Inflammatory macrophage treated with lipopolysaccharide for 1 hour (primary cell): Measurements from ENCODE around the gene ADAP1.

Source experiments
- DNase-seq, 2 donors: peaks; one replicate each; pipeline ENCODE4 v3.0.0-alpha.2; 2020 to 2022

Gene ADAP1

DNA sequence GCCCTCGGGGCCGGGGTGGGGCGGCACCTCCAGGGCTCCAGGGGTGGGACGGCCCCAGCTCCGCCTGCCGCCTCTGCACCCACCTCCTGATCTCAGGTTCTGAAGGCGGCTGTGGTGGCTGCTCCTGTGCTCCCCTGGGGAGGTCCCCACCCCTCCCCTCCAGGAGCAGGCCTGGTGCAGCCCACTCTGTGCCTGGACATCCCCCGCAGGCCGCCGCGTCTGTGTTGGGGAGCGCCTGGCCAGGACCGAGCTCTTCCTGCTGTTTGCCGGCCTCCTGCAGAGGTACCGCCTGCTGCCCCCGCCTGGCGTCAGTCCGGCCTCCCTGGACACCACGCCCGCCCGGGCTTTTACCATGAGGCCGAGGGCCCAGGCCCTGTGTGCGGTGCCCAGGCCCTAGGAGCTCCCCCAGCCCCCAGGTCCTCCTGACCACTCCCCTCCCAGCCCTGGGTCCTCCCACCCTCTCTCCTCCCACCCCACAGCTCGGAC is 34.0 kb upstream of the ADAP1 start:
- no peak for DNase-seq

DNA sequence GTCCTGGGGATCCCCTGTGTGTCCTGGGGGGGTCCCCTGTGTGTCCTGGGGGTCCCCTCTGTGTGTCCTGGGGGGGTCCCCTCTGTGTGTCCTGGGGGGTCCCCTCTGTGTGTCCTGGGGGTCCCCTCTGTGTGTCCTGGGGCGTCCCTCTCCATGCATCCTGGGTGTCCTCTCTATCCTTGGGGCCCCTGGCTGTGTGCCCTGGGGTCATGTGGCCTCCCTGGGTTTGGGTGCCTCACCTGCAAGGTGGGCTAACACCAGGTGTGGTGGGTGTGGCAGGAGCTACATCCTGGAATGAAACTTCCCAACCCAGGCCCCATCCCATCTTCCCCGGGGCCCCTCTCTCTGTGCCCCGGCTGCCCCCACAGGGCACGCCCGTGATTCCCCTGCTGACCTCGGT is 33.4 kb upstream of the ADAP1 start:
- DNase-seq: no peak

DNA sequence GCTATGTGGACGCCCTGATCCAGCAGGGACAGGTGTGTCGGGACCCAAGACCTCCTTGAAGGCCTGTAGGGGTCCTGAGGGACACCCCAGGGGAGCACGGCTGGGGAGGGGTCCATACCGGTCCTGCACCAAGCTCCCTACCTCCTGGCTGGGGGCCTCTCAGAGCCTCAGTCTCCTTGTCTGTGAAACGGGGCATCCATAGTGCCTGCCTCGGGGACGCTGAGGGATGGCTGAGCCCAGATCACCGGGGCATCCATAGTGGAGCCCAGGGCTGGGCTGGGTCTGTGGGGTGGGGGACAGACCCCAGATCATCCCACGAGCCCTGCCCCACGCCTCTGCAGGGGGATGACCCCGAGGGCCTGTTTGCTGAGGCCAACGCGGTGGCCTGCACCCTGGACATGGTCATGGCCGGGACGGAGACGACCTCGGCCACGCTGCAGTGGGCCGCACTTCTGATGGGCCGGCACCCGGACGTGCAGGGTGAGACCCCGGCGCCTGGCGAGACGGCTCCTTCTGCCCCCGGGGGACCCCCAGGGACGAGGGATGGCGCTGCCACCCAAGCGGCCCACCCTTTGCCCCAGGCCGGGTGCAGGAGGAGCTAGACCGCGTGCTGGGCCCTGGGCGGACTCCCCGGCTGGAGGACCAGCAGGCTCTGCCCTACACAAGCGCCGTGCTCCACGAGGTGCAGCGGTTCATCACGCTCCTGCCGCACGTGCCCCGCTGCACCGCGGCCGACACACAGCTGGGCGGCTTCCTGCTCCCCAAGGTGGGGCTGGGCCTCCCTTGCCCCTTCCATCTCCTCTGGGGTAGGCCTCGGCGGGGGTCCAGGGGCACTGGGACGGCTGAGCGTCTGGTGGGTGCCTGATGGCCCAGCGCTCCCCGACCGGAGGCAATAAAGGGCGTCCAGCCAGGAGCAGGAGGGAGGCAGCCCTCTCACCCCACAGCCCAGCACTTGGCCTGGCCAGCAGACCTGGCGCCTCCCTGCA is 32.6 kb upstream of the ADAP1 start:
- DNase-seq: no peak

DNA sequence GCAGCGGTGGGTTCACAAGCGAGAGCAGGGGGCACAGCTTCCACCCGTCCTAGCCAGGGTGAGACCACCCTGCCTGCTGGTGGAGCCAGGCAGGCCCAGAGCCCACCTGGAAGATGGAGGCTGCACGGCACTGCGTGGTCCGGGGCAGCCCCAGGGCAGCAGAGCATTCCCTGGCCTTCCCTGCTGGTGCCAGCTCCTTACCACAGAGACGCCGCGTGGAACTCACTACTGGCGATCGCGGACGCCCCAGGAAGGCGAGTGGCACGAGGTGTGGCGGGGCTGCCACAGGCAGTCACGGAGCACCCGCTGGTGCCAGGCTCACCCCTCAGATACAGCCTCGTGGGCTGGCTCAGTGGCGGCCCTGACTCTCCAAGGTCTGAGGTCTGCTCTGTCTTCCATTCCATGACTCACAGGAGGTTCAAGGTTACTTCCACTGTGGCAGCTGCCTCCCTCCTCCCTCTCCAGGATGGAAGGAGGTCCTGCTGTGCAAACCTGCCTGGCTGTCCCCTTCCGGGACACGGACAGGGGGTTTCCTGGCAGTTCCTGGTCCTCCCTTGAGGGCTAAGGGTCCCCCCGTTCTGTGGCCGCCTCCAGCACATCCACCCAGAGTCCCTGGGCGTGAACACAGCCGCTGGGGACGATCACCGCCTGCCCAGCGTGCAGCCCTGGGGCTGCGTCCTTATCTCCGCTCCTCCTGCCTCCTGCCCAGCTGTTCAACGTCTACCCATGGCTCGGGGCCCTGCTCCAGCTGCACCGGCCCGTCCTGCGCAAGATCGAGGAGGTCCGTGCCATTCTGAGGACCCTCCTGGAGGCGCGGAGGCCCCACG is 31.6 kb upstream of the ADAP1 start:
- no peak for DNase-seq

DNA sequence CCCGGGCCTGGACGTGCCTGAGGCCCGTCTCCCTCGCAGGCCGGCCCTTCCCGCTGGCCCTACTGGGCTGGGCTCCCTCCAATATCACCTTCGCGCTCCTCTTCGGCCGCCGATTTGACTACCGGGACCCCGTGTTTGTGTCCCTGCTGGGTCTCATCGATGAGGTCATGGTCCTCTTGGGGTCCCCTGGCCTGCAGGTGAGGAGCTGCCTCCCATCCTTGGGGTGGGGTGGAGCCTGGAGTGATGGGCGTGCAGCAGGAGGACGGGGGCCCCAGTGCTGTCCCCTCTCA is 30.6 kb upstream of the ADAP1 start:
- DNase-seq: no peak

DNA sequence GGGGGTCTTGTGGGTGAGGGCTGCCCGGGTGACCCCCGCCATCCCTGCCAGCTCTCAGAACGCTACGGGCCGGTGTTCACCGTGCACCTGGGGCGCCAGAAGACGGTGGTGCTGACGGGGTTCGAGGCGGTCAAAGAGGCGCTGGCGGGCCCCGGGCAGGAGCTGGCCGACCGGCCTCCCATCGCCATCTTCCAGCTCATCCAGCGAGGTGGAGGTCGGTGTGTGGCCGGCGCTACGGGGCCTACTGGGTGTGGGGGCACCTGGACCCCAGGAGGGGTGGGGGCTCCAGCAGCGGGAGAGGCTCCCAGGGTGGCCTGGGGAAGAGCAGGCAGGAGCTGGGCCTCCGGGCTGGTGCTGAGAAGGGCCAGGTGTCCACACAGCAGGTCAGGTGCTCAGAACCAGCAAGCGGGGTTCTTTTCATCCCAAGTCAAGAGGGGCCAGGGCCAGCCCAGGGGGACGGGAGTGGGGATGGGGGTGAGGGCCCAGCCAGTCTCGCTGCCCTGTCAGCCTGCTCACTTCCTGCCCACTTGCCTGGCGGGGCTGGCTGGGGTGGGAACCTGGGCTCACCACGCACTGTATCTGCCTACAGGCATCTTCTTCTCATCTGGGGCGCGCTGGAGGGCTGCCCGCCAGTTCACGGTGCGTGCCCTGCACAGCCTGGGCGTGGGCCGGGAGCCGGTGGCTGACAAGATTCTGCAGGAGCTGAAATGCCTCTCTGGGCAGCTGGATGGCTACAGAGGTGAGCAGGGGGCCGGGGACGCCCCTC is 30.1 kb upstream of the ADAP1 start:
- no peak for DNase-seq

DNA sequence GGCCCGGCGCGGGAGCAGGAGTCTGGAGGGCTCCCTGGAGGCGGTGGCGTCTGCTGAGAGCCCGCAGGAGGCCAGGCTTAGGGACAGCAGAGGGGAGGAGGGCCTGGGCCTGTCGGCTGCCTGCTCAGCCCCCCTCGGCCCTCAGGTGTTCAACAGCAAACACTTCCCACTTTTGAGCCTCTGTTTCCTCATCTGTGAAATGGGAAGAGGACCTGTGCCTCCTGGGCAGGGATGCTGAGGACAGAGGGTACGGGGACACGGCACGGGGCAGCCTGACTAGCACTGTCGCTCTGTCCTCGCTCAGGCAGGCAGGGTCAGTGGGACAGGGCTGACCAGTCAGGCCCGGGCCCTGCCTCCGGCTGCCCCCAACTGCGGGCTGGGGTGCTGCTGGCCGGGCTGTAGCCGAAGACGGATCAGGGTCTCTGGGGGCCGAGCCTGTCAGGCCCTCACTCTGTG is 29.2 kb upstream of the ADAP1 start:
- no peak for DNase-seq

DNA sequence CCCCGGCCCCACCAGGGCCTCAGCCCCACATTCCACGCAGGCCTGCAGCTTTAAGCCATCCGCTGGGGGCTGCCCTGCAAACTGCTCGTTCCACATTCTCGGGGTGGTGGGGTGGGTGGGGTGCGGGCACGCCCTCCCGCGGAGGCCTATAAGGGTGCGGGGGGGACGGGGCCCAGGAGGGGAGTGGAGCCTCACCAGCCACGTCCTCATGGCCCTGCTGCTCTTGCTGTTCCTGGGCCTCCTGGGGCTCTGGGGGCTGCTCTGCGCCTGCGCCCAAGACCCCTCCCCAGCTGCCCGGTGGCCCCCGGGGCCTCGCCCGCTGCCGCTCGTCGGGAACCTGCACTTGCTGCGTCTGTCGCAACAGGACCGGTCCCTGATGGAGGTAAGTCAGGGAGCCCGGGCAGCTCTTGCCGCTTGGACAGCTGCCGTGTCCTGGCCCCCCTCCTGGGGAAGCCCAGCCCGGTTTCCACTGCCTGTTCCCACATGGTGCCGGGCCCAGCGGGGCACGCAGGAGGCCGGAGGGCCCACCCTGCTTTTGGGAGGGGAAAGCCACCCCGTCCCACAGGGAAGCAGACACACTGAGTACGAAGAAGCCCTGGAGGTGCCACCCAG is 28.6 kb upstream of the ADAP1 start, which contains the start of gene CYP2W1:
CYP2W1 (plus strand) TSS at position 178 of the 612 bp plus-strand sequence; CDS start at position 209, 31 bp downstream.
- no peak for DNase-seq

DNA sequence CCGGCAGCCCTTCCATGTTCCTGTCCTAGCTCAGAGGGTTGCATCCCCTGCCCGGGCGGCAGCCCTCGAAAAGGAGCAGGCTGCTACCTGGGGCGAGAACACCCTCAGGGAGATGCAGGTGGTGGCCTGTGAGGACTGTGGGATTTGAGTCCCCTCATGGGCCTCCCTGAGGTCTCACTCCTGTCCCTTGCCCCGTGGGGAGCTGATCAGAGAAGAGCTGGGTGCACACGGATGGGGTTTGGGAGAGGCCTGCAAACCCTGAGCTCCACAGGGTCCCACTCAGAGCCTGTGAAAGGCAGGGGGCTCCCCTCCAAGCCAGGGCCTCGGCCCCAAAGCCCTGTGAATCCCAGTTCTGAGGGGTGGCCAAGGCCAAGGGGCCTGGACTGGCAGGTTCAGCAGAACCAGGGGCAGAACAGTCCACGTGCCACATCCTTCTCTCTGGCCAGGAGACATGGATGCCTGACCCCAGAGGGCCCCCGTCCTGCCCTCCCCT is 28.1 kb upstream of the ADAP1 start:
- DNase-seq: no peak

DNA sequence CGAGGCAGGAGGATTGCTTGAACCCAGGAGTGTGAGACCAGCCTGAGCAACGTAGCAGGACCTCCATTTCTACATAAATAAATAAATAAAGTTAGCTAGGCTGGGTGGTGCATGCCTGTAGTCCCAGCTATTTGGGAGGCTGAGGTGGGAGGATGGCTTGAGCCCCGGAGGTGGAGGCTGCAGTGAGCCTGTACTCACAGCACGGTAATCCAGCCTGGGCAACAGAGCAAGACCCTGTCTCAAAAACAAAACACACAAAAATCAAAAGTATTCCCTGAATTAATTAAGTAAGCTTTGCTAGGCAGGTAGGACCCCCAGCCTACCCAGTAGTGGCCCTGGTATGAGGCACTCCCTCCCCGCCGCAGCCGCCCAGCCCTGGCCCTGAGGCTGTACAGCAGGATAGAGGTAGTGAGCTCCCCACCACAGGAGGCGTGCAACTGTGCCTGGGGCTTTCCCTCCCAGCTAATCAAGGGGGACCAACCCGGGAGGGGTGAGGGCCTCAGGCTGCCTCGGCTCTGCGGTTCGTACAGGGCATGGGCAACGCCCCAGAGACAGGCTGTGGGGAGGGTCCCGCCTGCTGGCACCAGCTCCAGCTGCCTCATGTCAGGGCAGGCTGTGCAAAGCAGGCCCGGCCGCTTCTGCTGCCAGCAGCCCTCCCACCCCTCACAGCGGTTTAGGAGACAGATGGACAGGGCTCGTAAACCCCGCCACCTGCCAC is 27.5 kb upstream of the ADAP1 start:
- no peak for DNase-seq

DNA sequence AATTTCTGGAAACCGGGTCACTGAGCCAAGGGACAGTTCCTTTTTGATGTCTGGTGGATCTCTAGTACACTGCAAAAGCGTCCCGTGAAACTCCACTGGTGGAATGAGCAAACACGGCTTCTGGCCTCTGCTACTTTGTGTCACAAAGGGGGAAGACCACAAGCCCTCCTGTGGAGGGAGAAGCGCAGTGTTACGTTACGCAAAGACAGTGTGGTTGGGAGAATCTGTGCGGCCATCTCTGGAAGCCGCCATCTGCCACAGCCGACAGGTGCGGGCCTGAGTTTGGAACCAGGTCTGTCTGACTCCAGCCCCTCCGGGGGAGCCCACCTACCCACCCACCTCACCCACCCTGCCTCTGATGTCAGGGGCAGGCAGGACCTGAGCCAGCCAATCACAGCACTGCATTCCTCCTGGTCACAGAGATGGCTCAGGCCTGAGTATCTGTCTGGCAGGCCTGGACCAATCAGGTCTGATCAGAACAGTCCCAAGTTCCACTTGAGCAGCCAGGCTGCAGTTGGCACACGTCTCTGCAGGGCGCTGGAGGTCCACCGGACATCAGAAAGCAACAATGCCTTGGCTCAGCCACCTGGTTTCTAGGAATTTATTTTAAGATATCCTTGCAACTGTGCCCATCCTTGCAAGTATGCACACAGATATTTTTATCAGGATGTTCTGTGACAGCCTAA is 25.5 kb upstream of the ADAP1 start:
- DNase-seq: no peak

DNA sequence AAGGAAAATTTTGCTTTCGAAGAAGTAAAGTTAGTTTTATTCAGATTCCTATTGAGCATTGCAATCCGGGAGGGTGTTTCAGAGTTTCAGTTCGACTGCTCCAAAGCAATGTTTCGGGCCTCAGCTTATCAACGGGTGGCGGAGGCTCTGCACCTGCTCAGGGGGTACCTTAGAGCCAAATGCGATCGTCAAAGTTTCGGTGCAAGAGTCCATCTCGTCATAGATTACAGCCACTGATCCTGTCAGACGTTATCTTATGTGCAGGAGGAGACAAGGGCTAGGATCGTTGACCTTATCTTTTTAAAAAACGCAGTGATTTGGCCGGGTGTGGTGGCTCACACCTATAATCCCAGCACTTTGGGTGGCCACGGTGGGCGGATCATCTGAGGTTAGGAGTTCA is 24.7 kb upstream of the ADAP1 start:
- no peak for DNase-seq

DNA sequence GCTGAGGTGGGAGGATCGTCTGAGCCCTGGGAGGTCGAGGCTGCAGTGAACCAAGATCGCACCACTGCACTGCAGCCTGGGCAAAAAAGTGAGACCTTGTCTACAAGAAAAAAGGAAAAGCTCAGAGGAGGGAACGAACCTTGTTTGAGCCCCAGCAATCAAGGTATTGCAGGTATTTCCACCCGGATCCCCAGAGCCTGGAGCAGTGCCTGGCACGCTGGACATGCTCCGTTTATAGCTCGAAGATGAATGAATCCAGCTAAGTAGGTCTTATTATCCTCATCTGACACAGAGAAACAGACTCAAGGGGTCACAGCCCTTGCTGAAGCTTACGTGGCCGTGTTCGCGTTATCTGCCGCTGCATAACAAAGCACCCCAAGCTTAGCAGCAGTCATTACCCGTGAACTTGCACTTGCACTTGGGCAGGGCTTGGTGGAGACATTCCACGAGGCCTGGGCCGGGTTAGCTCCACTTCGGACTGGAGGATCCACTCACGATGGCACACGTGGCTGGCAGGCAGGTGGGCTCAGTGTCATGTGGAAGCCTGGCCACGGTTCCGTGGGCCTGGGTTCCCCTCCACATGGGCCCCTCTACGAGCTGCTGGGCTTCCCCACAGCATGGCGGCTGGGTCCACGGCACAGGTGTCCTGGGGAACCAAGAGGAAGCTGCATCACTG is 24.1 kb upstream of the ADAP1 start:
- no peak for DNase-seq

DNA sequence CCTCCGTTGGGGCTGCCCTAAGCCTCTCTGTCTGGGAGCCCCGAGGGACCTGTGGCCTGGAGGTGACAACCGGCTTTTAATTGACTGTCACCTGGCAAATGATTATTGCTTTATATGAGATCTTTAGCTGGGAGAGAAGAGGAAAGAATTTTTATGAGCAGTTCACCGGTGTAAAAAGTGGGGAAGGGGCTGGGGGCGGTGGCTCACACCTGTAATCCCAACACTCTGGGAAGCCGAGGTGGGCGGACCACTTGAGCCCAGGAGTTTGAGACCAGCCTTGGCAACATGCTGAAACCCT is 23.5 kb upstream of the ADAP1 start:
- DNase-seq: no peak

DNA sequence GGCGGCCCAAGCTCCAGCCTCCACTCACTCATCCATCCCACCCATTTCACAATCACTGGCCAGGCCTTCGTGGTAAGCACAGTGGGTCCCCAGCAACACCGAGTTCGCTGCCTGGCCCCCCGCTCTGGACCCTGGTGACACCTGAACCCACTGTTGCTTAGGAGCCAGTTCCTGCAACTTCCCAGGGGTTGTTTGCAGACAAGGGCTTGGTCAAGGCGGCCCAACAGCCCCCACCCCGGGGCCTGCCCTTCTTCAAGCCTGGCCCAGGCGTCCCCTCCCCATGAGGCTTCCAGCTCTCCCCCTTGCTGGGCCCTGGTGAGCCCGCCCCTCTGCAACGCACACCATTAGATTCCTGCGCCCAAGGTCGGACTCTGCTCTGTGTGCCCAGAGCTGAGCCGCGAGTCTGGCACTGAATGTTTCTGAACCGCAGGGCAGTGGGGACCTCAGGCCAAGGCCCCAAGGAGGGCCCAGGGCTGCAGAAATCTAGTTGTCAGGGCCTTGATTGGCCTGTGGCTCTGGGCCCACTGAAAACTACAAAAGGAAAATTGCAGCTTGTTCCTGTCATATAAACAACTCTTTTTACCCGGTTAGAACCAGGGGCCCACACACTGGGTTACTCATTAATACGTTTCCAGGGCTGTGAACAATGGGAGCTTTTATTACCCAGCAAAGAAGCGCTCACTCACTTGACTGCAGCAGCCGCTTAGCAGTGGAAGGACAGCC is 23.0 kb upstream of the ADAP1 start:
- DNase-seq: no peak

DNA sequence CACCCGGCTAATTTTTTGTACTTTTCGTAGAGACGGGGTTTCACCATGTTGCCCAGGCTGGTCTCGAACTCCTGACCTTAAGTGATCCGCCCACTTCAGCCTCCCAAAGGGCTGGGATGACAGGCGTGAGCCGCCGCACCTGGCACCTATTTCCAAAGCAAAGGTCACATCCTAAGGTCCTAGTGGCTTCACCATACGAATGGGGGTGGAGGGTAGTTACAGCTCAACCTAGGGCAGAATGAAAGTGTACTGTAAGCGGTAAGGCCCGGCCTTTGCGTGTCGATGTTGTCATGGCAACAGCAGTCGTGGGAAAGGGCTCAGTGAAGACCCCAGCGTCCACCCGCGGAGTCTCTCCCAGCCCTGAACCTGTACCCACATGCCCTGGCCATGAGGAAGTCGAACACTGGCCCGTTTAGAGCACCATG is 22.4 kb upstream of the ADAP1 start:
- DNase-seq: no peak

DNA sequence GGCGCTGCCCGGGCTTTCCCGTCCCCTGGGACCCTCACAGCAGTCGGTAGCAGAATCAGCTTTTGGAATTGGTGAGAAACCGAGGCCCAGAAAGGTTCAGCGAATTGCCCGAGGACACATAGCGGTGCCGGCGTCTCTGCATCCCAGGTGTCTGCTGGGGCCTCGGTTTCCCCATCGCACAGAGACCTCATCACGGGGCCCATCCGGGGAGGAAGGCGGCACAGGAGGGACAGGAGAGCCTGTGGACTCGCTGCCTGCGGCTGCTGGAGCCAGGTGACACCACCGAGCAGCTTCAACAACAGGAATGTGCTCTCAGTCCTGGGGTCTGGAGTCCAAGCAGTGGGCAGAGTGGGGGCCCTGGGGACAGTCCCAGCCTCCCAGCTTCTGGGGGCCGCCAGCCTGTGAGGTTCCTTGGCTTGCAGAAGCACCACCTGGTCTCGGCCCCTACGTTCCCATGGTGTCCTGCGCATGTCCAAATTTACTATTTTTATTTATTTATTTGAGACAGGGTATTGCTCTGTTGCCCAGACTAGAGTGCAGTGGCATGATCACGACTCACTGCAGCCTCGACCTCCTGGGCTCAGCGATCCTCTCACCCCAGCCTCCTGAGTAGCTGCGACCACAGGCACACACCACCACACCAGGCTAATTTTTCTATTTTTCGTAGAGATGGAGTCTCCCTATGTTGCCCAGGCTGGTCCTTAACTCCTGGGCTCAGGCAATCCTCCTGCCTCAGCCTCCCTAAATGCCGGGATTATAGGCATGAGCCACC is 21.4 kb upstream of the ADAP1 start:
- DNase-seq: no peak

DNA sequence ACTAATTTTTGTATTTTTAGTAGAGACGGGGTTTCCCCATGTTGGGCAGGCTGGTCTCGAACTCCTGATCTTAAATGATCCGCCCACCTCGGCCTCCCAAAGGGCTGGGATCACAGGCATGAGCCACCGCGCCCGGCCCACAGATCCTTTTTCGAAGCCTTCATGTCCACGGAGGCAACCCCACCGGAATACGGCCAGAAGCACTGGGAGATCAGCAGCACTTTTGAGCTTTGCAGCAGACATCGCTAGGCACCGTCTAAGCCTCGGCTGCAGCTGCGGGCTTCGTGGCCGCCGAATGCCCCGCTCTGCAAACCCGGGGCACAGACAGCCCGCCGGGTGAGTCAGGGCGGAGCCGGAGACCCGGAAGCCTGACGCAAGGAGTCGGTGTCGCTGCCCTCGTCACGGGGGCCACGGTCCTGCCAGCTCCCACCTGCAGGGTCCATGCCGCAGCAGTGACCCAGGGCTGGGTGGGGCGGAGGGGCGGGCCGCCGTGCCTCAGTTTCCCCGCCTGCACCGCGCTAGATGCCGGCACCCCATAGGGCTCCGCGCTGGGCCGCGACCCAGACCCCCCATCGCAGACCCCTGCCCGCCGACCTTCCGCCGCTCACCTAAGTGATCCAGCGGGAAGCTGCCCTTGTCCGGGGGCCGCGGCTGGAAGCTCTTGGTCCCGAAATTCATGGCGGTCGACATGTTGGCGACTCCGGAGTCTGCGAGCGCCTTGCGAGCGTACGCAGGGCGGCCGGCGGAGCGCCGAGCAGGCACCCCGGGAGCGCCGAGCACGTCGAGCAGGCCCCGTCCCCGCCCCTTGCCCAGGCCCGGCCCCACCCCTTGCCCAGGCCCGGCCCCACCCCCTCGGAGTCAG is 20.6 kb upstream of the ADAP1 start, which contains the start of gene COX19:
COX19 (minus strand) TSS at position 730 of the 862 bp plus-strand sequence; CDS start at position 690, 40 bp downstream.
- peak; percentile 82 to 87 for DNase-seq
